ENCODE results near the gene AK5.

Gene AK5

DNA sequence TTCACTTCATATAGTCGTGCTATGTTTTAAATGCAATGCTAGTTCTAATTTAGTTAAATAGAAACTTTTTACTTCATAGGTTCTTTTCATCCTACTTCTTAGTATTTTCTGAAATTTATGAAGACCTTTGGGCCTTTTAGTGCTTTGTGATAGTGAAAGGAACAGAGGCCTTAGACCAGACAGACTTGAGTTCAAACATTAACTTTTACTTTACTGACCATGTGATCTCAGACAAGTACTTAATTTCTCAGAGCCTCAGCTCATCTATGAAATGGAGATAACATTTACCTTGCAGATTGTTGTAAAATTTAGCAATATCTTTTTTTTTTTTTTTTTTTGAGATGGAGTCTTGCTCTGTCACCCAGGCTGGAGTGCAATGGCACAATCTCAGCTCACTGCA lies 57.5 kb downstream of the AK5 start:
- H3K4me2 ChIP-seq (ENCODE audit: low read depth, low read length, poor library complexity, severe bottlenecking) = no peak overlapping the region
- TF ChIP-seq EZH2phosphoT487 (IDR thresholded peaks at IDR 0.05; ENCODE audit: borderline replicate concordance) = no peak

DNA sequence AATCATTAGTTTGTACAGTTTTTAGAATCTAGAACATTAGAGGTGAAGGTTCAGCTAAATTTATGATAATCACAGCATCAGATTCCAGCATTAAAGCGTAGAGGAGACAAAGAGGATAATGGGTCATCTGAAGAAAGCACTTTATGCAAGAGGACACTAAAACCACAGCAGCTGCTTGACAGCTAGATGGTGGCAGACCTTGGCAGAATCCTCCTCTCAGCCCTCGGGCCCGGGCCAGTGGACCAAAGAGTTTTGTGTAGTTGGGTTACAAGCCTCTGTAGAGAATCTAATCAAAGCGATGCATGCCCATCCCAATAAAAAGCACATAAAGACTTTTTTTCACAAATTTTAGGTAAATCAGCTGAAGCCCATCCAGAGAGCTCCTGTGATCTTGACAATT lies 59.4 kb downstream of the AK5 start:
- H3K9me3 ChIP-seq (ENCODE audit: insufficient read depth, low read depth, low read length) = no peaks in the 10 kb centered on the region
- no peaks in the 10 kb centered on the region for H3K9me2 ChIP-seq (replicated peaks; ENCODE audit: low read depth, low read length)
- no peak overlapping the region for H2AFZ ChIP-seq (ENCODE audit: low read length)
- TF ChIP-seq, protein P1, sequence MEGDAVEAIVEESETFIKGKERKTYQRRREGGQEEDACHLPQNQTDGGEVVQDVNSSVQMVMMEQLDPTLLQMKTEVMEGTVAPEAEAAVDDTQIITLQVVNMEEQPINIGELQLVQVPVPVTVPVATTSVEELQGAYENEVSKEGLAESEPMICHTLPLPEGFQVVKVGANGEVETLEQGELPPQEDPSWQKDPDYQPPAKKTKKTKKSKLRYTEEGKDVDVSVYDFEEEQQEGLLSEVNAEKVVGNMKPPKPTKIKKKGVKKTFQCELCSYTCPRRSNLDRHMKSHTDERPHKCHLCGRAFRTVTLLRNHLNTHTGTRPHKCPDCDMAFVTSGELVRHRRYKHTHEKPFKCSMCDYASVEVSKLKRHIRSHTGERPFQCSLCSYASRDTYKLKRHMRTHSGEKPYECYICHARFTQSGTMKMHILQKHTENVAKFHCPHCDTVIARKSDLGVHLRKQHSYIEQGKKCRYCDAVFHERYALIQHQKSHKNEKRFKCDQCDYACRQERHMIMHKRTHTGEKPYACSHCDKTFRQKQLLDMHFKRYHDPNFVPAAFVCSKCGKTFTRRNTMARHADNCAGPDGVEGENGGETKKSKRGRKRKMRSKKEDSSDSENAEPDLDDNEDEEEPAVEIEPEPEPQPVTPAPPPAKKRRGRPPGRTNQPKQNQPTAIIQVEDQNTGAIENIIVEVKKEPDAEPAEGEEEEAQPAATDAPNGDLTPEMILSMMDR (conservative IDR thresholded peaks at IDR 0.05; ENCODE audit: low read length) = no peak
- TF ChIP-seq EZH2phosphoT487 (IDR thresholded peaks at IDR 0.05; ENCODE audit: borderline replicate concordance) = no peak
- no peak overlapping the region for H3K9ac ChIP-seq (ENCODE audit: low read depth, low read length, poor library complexity, severe bottlenecking)
- no peaks in the 10 kb centered on the region for H3K4me1 ChIP-seq (ENCODE audit: insufficient read depth, low read length, poor library complexity, severe bottlenecking)
- H3K4me3 ChIP-seq (ENCODE audit: low read length, poor library complexity, severe bottlenecking) = no peak overlapping the region
- H3K27me3 ChIP-seq (ENCODE audit: insufficient read depth, low read length, poor library complexity, severe bottlenecking) = no peaks in the 10 kb centered on the region
- H3K79me2 ChIP-seq (ENCODE audit: insufficient read depth, low read length) = no peaks in the 10 kb centered on the region
- no peaks in the 10 kb centered on the region for H4K20me1 ChIP-seq (ENCODE audit: insufficient read depth, low read length, poor library complexity, severe bottlenecking)
- no peak overlapping the region for H3K4me2 ChIP-seq (ENCODE audit: low read depth, low read length, poor library complexity, severe bottlenecking)
- H3F3A ChIP-seq (ENCODE audit: low read depth) = no peaks in the 10 kb centered on the region
- H3K36me3 ChIP-seq (ENCODE audit: insufficient read depth, low read length) = no peaks in the 10 kb centered on the region

More for the DNA sequence above, 57.5 kb downstream of the AK5 start:
- Histone ChIP-seq H4K20me1 (ENCODE audit: insufficient read depth, low read length, poor library complexity, severe bottlenecking) (no peaks in the 10 kb centered on the region), H3K9me3 (ENCODE audit: insufficient read depth, low read depth, low read length) (no peaks in the 10 kb centered on the region), H2AFZ (ENCODE audit: low read length) (no peak overlapping the region), H3K36me3 (ENCODE audit: insufficient read depth, low read length) (no peaks in the 10 kb centered on the region), H3K4me1 (ENCODE audit: insufficient read depth, low read length, poor library complexity, severe bottlenecking) (no peaks in the 10 kb centered on the region), H3K4me3 (ENCODE audit: low read length, poor library complexity, severe bottlenecking) (no peak overlapping the region), H3K9me2 (replicated peaks; ENCODE audit: low read depth, low read length) (no peaks in the 10 kb centered on the region), H3F3A (ENCODE audit: low read depth) (no peaks in the 10 kb centered on the region), H3K27me3 (ENCODE audit: insufficient read depth, low read length, poor library complexity, severe bottlenecking) (no peaks in the 10 kb centered on the region), H3K79me2 (ENCODE audit: insufficient read depth, low read length) (no peaks in the 10 kb centered on the region), H3K9ac (ENCODE audit: low read depth, low read length, poor library complexity, severe bottlenecking) (no peak overlapping the region)

DNA sequence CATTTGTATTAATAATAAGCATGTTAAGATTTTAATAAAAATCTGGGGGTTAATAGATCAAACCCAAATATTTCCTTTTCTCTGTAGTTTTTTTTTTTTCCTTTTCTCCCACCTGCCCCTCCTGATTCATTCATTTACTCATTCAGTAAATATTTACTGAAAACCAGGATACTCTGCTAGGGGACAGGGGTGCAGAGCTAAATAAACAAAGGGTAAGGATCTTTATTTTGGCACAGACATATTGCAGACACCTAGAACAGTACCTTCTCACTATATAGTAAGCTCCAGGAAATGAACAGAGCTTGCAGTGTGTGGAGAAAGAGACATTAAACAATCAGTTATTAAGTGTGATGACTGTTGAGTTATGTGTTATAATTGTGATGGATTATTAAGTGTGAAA lies 60.9 kb downstream of the AK5 start:
- H3K9me3 ChIP-seq (ENCODE audit: insufficient read depth, low read depth, low read length) = no peaks in the 10 kb centered on the region
- TF ChIP-seq EZH2phosphoT487 (IDR thresholded peaks at IDR 0.05; ENCODE audit: borderline replicate concordance) = no peak
- TF ChIP-seq, protein P1 (conservative IDR thresholded peaks at IDR 0.05; ENCODE audit: low read length) = no peak
- no peaks in the 10 kb centered on the region for H3F3A ChIP-seq (ENCODE audit: low read depth)
- H3K4me1 ChIP-seq (ENCODE audit: insufficient read depth, low read length, poor library complexity, severe bottlenecking) = no peaks in the 10 kb centered on the region
- no peak overlapping the region for H2AFZ ChIP-seq (ENCODE audit: low read length)
- H3K79me2 ChIP-seq (ENCODE audit: insufficient read depth, low read length) = no peaks in the 10 kb centered on the region
- no peaks in the 10 kb centered on the region for H3K36me3 ChIP-seq (ENCODE audit: insufficient read depth, low read length)
- H3K27me3 ChIP-seq (ENCODE audit: insufficient read depth, low read length, poor library complexity, severe bottlenecking) = no peaks in the 10 kb centered on the region
- H4K20me1 ChIP-seq (ENCODE audit: insufficient read depth, low read length, poor library complexity, severe bottlenecking) = no peaks in the 10 kb centered on the region
- no peak overlapping the region for H3K9ac ChIP-seq (ENCODE audit: low read depth, low read length, poor library complexity, severe bottlenecking)
- H3K9me2 ChIP-seq (replicated peaks; ENCODE audit: low read depth, low read length) = no peaks in the 10 kb centered on the region
- no peak overlapping the region for H3K4me3 ChIP-seq (ENCODE audit: low read length, poor library complexity, severe bottlenecking)
- H3K4me2 ChIP-seq (ENCODE audit: low read depth, low read length, poor library complexity, severe bottlenecking) = no peak overlapping the region

DNA sequence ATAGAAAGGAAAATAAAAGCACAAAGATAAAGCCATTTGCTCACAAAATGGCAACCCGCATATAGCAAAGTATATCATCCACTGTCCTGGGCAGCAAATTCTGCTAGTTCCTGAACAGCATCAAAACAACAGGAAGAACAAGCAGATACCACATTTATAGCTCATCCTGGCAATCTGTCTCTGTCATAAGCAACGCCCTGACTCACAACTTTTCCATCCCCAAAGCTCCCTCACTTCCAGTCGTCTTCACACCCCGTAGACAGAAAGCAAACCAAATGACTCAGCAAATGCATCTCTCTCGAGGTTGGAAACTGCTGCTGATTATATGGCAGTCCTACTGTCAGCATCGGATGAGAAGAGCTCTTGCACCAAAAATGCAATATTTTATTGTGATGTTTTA lies 65.8 kb downstream of the AK5 start:
- TF ChIP-seq EZH2phosphoT487 (IDR thresholded peaks at IDR 0.05; ENCODE audit: borderline replicate concordance) = no peak
- TF ChIP-seq, protein P1 (conservative IDR thresholded peaks at IDR 0.05; ENCODE audit: low read length) = no peak
- H3K79me2 ChIP-seq (ENCODE audit: insufficient read depth, low read length) = no peaks in the 10 kb centered on the region
- no peaks in the 10 kb centered on the region for H3K9me3 ChIP-seq (ENCODE audit: insufficient read depth, low read depth, low read length)
- H3K4me3 ChIP-seq (ENCODE audit: low read length, poor library complexity, severe bottlenecking) = no peak overlapping the region
- H2AFZ ChIP-seq (ENCODE audit: low read length) = no peak overlapping the region
- H3K9ac ChIP-seq (ENCODE audit: low read depth, low read length, poor library complexity, severe bottlenecking) = no peak overlapping the region
- no peak overlapping the region for H3K4me2 ChIP-seq (ENCODE audit: low read depth, low read length, poor library complexity, severe bottlenecking)
- H4K20me1 ChIP-seq (ENCODE audit: insufficient read depth, low read length, poor library complexity, severe bottlenecking) = no peaks in the 10 kb centered on the region
- no peaks in the 10 kb centered on the region for H3F3A ChIP-seq (ENCODE audit: low read depth)
- no peaks in the 10 kb centered on the region for H3K4me1 ChIP-seq (ENCODE audit: insufficient read depth, low read length, poor library complexity, severe bottlenecking)
- H3K9me2 ChIP-seq (replicated peaks; ENCODE audit: low read depth, low read length) = no peaks in the 10 kb centered on the region
- no peaks in the 10 kb centered on the region for H3K36me3 ChIP-seq (ENCODE audit: insufficient read depth, low read length)
- no peaks in the 10 kb centered on the region for H3K27me3 ChIP-seq (ENCODE audit: insufficient read depth, low read length, poor library complexity, severe bottlenecking)

Measured in Loucy (cell line).